Neural progenitor cell (in vitro differentiated cells): ENCODE results near the gene ZNF618. TPM values are rescaled to one million over a fixed set of nuclear protein-coding genes. Genes with fewer than 3 reads are reported as not detected.

Source experiments
- DNase-seq: peaks from one replicate; pipeline ENCODE4 v3.0.0-alpha.2; 2016; ENCODE audit warnings: low spot score
- H2AFZ ChIP-seq: fragments of 200-600 bp; sonication (generic); replicated peaks from 2 replicates; pipeline ENCODE4 v1.6.1; 2016; ENCODE audit warnings: antibody characterized with exemption
- H3F3A ChIP-seq: fragments of 200-600 bp; sonication (generic); 2 replicates; pipeline ENCODE4 v1.6.1; 2016; ENCODE audit warnings: antibody characterized with exemption, low read depth
- H3K27ac ChIP-seq: fragments of 200-600 bp; sonication (generic); 2 replicates; pipeline ENCODE4 v1.5.1; 2016; ENCODE audit warnings: mild to moderate bottlenecking
- H3K27me3 ChIP-seq: fragments of 200-600 bp; sonication (generic); 2 replicates; pipeline ENCODE4 v1.6.1; 2016; ENCODE audit warnings: mild to moderate bottlenecking, moderate library complexity
- H3K36me3 ChIP-seq: fragments of 200-600 bp; sonication (generic); 2 replicates; pipeline ENCODE4 v1.5.1; 2016
- H3K4me1 ChIP-seq: fragments of 200-600 bp; sonication (generic); 2 replicates; pipeline ENCODE4 v1.6.1; 2016; ENCODE audit warnings: mixed run types
- H3K4me2 ChIP-seq: fragments of 200-600 bp; sonication (generic); 2 replicates; pipeline ENCODE4 v1.6.1; 2016
- H3K4me3 ChIP-seq: fragments of 200-600 bp; sonication (generic); 2 replicates; pipeline ENCODE4 v1.5.1; 2016
- H3K79me2 ChIP-seq: fragments of 200-600 bp; sonication (generic); 2 replicates; pipeline ENCODE4 v1.6.1; 2016; ENCODE audit warnings: low read depth
- H3K9ac ChIP-seq: fragments of 200-600 bp; sonication (generic); 2 replicates; pipeline ENCODE4 v1.6.1; 2016
- H3K9me3 ChIP-seq: fragments of 200-600 bp; sonication (generic); 2 replicates; pipeline ENCODE4 v1.5.1; 2016; ENCODE audit warnings: low read depth
- H4K20me1 ChIP-seq: fragments of 200-600 bp; sonication (generic); 2 replicates; pipeline ENCODE4 v1.6.1; 2016; ENCODE audit warnings: low read depth
- H3K27ac Mint-ChIP-seq: 3 replicates; pipeline ENCODE4 v1.8.0; 2021; ENCODE audit warnings: mixed read lengths
- H3K27me3 Mint-ChIP-seq: 2 replicates; pipeline ENCODE4 v1.8.0; 2022; ENCODE audit warnings: low read depth, mild to moderate bottlenecking, inconsistent platforms, moderate library complexity, mixed read lengths; ENCODE audit not compliant: insufficient read depth
- H3K36me3 Mint-ChIP-seq: 3 replicates; pipeline ENCODE4 v1.8.0; 2021; ENCODE audit warnings: mixed read lengths
- H3K4me1 Mint-ChIP-seq: 3 replicates; pipeline ENCODE4 v1.8.0; 2021; ENCODE audit warnings: mixed read lengths
- H3K4me3 Mint-ChIP-seq: 3 replicates; pipeline ENCODE4 v1.8.0; 2021; ENCODE audit warnings: mild to moderate bottlenecking, moderate library complexity, mixed read lengths
- H3K9me3 Mint-ChIP-seq: 3 replicates; pipeline ENCODE4 v1.8.0; 2020; ENCODE audit warnings: mixed read lengths
- EZH2 ChIP-seq: fragments of 200-600 bp; sonication (generic); IDR thresholded peaks from 2 replicates; pipeline ENCODE4 v1.6.1; 2017; ENCODE audit warnings: antibody characterized with exemption, mild to moderate bottlenecking, moderate library complexity
- EZH2phosphoT487 ChIP-seq: fragments of 200-600 bp; sonication (generic); IDR thresholded peaks from 2 replicates; pipeline ENCODE4 v1.6.1; 2017; ENCODE audit warnings: antibody characterized with exemption
- total RNA-seq: library from RNA; depleted of rRNA; stranded (reverse); fragments of >200 nt; gene quantifications from 2 replicates; pipeline ENCODE4 v1.2.3, GENCODE V29; 2015; ENCODE audit warnings: low replicate concordance
- TF ChIP-seq, protein P1 (sequence below): fragments of 200-600 bp; sonication (generic); IDR thresholded peaks from 2 replicates; pipeline ENCODE4 v1.5.1; 2017; ENCODE audit warnings: antibody characterized with exemption, mild to moderate bottlenecking

ZNF618 gene
- total RNA-seq, 1 donor from 2014 or later: 10.5 TPM

DNA sequence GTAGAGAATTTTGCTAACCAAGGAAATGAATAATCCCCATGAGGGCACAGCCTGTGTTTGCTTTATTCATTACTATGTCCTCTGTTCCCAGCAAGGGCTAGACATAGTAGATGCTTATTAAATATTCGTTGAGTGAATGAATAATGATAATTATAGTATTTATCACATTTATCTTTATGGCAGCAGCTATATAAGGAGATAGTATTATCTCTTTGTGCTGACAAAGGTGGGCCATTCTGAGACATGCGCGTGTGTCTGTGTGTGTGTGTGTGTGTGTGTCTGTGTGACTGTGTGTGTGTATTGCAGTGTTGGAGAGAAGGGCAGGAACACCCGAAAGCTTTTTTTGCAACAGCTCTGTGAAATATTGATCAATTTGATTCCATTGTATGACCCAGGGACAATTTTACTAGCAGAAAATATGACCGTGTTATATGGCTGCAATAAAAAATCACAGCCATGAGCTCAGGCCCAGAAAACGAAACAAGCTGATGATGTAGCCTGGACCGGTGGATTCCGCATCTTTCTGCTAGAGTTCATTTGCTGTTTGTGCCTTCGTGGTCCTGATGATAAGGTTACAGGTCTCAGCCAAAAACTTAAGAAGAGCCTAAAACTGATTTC is 39.8 kb downstream of the ZNF618 start:
- H3K4me3 Mint-ChIP-seq: no peak overlapping the region
- no peak for DNase-seq
- Histone ChIP-seq H3K4me1 (peaks cover 14% of the 10 kb centered on the region), H3K27ac (no peak overlapping the region), H3K9ac (no peak overlapping the region), H3K79me2 (peaks cover 61% of the 10 kb centered on the region), H3F3A (no peaks in the 10 kb centered on the region), H3K4me3 (no peak overlapping the region), H4K20me1 (peaks cover 89% of the 10 kb centered on the region), H3K4me2 (no peak overlapping the region), H3K27me3 (no peaks in the 10 kb centered on the region), H2AFZ (no peak overlapping the region), H3K9me3 (no peaks in the 10 kb centered on the region), H3K36me3 (no peaks in the 10 kb centered on the region)
- TF ChIP-seq EZH2: no peak
- TF ChIP-seq, protein P1, sequence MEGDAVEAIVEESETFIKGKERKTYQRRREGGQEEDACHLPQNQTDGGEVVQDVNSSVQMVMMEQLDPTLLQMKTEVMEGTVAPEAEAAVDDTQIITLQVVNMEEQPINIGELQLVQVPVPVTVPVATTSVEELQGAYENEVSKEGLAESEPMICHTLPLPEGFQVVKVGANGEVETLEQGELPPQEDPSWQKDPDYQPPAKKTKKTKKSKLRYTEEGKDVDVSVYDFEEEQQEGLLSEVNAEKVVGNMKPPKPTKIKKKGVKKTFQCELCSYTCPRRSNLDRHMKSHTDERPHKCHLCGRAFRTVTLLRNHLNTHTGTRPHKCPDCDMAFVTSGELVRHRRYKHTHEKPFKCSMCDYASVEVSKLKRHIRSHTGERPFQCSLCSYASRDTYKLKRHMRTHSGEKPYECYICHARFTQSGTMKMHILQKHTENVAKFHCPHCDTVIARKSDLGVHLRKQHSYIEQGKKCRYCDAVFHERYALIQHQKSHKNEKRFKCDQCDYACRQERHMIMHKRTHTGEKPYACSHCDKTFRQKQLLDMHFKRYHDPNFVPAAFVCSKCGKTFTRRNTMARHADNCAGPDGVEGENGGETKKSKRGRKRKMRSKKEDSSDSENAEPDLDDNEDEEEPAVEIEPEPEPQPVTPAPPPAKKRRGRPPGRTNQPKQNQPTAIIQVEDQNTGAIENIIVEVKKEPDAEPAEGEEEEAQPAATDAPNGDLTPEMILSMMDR: no peak
- no peak for TF ChIP-seq EZH2phosphoT487
- H3K27ac Mint-ChIP-seq: no peak overlapping the region
- peaks cover 9% of the 10 kb centered on the region for H3K36me3 Mint-ChIP-seq
- peaks cover 2% of the 10 kb centered on the region for H3K9me3 Mint-ChIP-seq
- H3K4me1 Mint-ChIP-seq: peaks cover 26% of the 10 kb centered on the region
- peaks cover 3% of the 10 kb centered on the region for H3K27me3 Mint-ChIP-seq

DNA sequence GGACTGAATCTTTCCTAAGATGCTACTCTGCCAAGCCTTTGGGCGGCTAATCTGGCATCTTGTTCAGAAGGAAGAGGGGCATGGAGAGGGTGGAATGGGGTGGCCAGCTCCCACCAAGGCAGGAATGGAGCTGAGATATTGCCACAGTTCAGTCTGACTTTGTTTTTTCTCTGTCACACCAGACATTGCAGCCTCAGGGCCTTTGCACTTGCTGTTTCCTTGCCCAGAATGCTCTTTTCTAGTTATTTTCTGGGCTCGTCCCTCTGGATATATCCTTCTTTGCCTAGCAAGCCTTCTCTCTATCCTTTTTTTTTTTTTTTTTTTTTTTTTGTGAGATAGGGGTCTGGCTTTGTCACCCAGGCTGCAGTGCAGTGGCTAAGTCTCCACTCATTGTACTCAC is 40.8 kb downstream of the ZNF618 start:
- peaks cover 22% of the 10 kb centered on the region for H3K4me1 Mint-ChIP-seq
- no peak overlapping the region for H3K4me3 Mint-ChIP-seq

DNA sequence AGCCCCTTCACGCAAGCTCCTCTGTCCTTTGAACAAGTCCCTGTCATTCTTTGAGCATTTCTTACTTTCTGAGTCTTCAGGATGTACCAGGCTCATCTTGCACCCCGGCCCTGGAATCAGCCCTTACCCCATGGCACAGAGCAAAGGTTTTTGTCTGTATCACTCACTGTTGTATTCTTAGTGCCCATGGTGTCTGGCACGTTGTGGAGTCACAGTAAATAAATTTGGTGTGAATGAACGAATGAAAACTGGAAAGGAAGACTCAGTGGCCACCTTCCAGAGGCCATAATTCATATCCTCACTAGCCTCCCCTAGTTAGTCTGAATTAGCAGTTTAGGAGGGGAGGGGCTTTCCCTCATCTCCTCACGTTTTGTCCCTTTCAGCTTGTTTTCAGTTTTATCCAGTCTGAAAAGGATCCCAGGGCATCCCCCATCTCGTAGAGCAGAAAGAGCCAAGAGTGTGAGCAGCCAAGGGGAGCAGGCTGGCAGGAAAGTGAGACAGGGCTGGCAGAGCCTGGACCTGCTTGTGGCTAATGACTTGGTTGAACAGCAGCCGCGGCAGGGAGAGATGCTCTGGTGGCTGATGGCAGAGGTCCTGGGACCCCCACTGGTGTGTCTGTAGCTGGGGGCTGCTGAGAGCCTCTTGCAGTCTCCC is 42.7 kb downstream of the ZNF618 start:
- Mint-ChIP-seq H3K27me3 (peaks cover 3% of the 10 kb centered on the region), H3K27ac (no peak overlapping the region), H3K4me3 (no peak overlapping the region), H3K9me3 (peaks cover 24% of the 10 kb centered on the region), H3K4me1 (peaks cover 15% of the 10 kb centered on the region), H3K36me3 (peaks cover 31% of the 10 kb centered on the region)
- no peaks in the 10 kb centered on the region for H3K4me1 ChIP-seq
- peaks cover 64% of the 10 kb centered on the region for H3K79me2 ChIP-seq
- no peaks in the 10 kb centered on the region for H3K27me3 ChIP-seq
- no peaks in the 10 kb centered on the region for H3K9me3 ChIP-seq
- no peak for DNase-seq
- TF ChIP-seq, protein P1: no peak
- TF ChIP-seq EZH2phosphoT487 (no peak), EZH2 (no peak)
- no peaks in the 10 kb centered on the region for H3F3A ChIP-seq
- peaks cover 60% of the 10 kb centered on the region for H4K20me1 ChIP-seq
- no peak overlapping the region for H3K27ac ChIP-seq
- peaks cover 3% of the 10 kb centered on the region for H3K36me3 ChIP-seq
- no peak overlapping the region for H3K4me2 ChIP-seq
- H3K4me3 ChIP-seq: no peak overlapping the region
- no peak overlapping the region for H3K9ac ChIP-seq
- H2AFZ ChIP-seq: no peak overlapping the region

More for the DNA sequence above, 40.8 kb downstream of the ZNF618 start:
- no peak overlapping the region for H2AFZ ChIP-seq
- no peaks in the 10 kb centered on the region for H3F3A ChIP-seq
- no peaks in the 10 kb centered on the region for H3K27me3 ChIP-seq
- peaks cover 17% of the 10 kb centered on the region for H3K36me3 Mint-ChIP-seq
- H3K9me3 ChIP-seq: no peaks in the 10 kb centered on the region
- no peak overlapping the region for H3K27ac Mint-ChIP-seq
- peaks cover 79% of the 10 kb centered on the region for H4K20me1 ChIP-seq
- peaks cover 3% of the 10 kb centered on the region for H3K27me3 Mint-ChIP-seq
- peaks cover 4% of the 10 kb centered on the region for H3K4me1 ChIP-seq
- no peak overlapping the region for H3K27ac ChIP-seq
- H3K9me3 Mint-ChIP-seq: peaks cover 9% of the 10 kb centered on the region
- H3K4me3 ChIP-seq: no peak overlapping the region
- H3K36me3 ChIP-seq: no peaks in the 10 kb centered on the region
- peaks cover 61% of the 10 kb centered on the region for H3K79me2 ChIP-seq
- TF ChIP-seq, protein P1: no peak
- TF ChIP-seq EZH2phosphoT487 (no peak), EZH2 (no peak)
- DNase-seq: no peak
- H3K4me2 ChIP-seq: no peak overlapping the region
- no peak overlapping the region for H3K9ac ChIP-seq
